ENCODE results near the gene SPART.

SPART gene

GRCh38 chr13:36346222-36347083, at the start of gene SPART:
TSS of gene SPART (minus strand) at chr13:36346394. CDS start at chr13:36335830, 10,564 bp downstream.
- Histone ChIP-seq H3K79me2 (ENCODE audit: insufficient read depth, low read length) (no peaks in the 10 kb centered on the region), H4K20me1 (ENCODE audit: low read depth, low read length) (no peaks in the 10 kb centered on the region), H3K27ac (ENCODE audit: low read depth, low read length) (no peak within 1 kb of the TSS), H2AFZ (ENCODE audit: low read depth, low read length, severe bottlenecking) (no peak within 1 kb of the TSS), H3K27me3 (ENCODE audit: low read length) (no peaks in the 10 kb centered on the region), H3K4me3 (ENCODE audit: insufficient read depth, low read length, poor library complexity, severe bottlenecking) (no peak within 1 kb of the TSS), H3K9ac (ENCODE audit: low read length) (no peak within 1 kb of the TSS), H3K4me2 (ENCODE audit: low read depth, low read length, poor library complexity, severe bottlenecking) (no peak within 1 kb of the TSS), H3K9me2 (replicated peaks; ENCODE audit: insufficient read depth, low read length) (no peaks in the 10 kb centered on the region), H3K36me3 (ENCODE audit: low read length) (no peaks in the 10 kb centered on the region), H3K9me3 (ENCODE audit: insufficient read depth, low read length) (no peaks in the 10 kb centered on the region), H3F3A (ENCODE audit: insufficient read depth) (no peaks in the 10 kb centered on the region)
- TF ChIP-seq EZH2phosphoT487 (conservative IDR thresholded peaks at IDR 0.05; ENCODE audit: low read length), result no peak
- peak; percentile 69 for TF ChIP-seq CTCF (IDR thresholded peaks at IDR 0.05; ENCODE audit: insufficient read depth, low read length, poor library complexity, severe bottlenecking)

- H3K4me2 ChIP-seq (ENCODE audit: low read depth, low read length, poor library complexity, severe bottlenecking), result no peak overlapping the region
- no peak overlapping the region for H3K9ac ChIP-seq (ENCODE audit: low read length)
- no peaks in the 10 kb centered on the region for H3F3A ChIP-seq (ENCODE audit: insufficient read depth)
- no peaks in the 10 kb centered on the region for H3K36me3 ChIP-seq (ENCODE audit: low read length)
- H3K79me2 ChIP-seq (ENCODE audit: insufficient read depth, low read length), result no peaks in the 10 kb centered on the region
- H3K27ac ChIP-seq (ENCODE audit: low read depth, low read length), result no peak overlapping the region
- H4K20me1 ChIP-seq (ENCODE audit: low read depth, low read length), result no peaks in the 10 kb centered on the region
- TF ChIP-seq CTCF (IDR thresholded peaks at IDR 0.05; ENCODE audit: insufficient read depth, low read length, poor library complexity, severe bottlenecking) (no peak), EZH2phosphoT487 (conservative IDR thresholded peaks at IDR 0.05; ENCODE audit: low read length) (no peak)
- no peak overlapping the region for H2AFZ ChIP-seq (ENCODE audit: low read depth, low read length, severe bottlenecking)
- H3K9me3 ChIP-seq (ENCODE audit: insufficient read depth, low read length), result no peaks in the 10 kb centered on the region
- no peak overlapping the region for H3K4me3 ChIP-seq (ENCODE audit: insufficient read depth, low read length, poor library complexity, severe bottlenecking)
- H3K27me3 ChIP-seq (ENCODE audit: low read length), result no peaks in the 10 kb centered on the region
- H3K9me2 ChIP-seq (replicated peaks; ENCODE audit: insufficient read depth, low read length), result no peaks in the 10 kb centered on the region
Observed at GRCh38 chr13:36395280-36395679, 49.1 kb upstream of the SPART start.

- Histone ChIP-seq H3K9ac (ENCODE audit: low read length) (no peak overlapping the region), H3K4me2 (ENCODE audit: low read depth, low read length, poor library complexity, severe bottlenecking) (no peak overlapping the region), H3K36me3 (ENCODE audit: low read length) (no peaks in the 10 kb centered on the region), H3K4me3 (ENCODE audit: insufficient read depth, low read length, poor library complexity, severe bottlenecking) (no peak overlapping the region), H3F3A (ENCODE audit: insufficient read depth) (no peaks in the 10 kb centered on the region), H4K20me1 (ENCODE audit: low read depth, low read length) (no peaks in the 10 kb centered on the region), H3K9me3 (ENCODE audit: insufficient read depth, low read length) (no peaks in the 10 kb centered on the region), H3K9me2 (replicated peaks; ENCODE audit: insufficient read depth, low read length) (no peaks in the 10 kb centered on the region), H3K79me2 (ENCODE audit: insufficient read depth, low read length) (no peaks in the 10 kb centered on the region), H3K27ac (ENCODE audit: low read depth, low read length) (no peak overlapping the region), H2AFZ (ENCODE audit: low read depth, low read length, severe bottlenecking) (no peak overlapping the region), H3K27me3 (ENCODE audit: low read length) (no peaks in the 10 kb centered on the region)
- TF ChIP-seq CTCF (IDR thresholded peaks at IDR 0.05; ENCODE audit: insufficient read depth, low read length, poor library complexity, severe bottlenecking) (no peak), EZH2phosphoT487 (conservative IDR thresholded peaks at IDR 0.05; ENCODE audit: low read length) (no peak)
Observed at GRCh38 chr13:36385489-36385888, 39.3 kb upstream of the SPART start.

Measured in SU-DHL-6 (cell line).